Natural killer cell (primary cell): Measurements from ENCODE around the gene PNLIPRP2. TPM values are rescaled to one million over a fixed set of nuclear protein-coding genes. Genes with fewer than 3 reads are reported as not detected.

ENCODE experiments used
- ATAC-seq, 3 donors: fragments of 150-1000 bp in 2 of 3; fragments of 200-7000 bp in 1 of 3; cut with Tn5 transposase; 1 replicate in 1 of 3; 2 replicates in 2 of 3; pipeline ENCODE4 v1.10.0; 2021; ENCODE audit warnings: mild to moderate bottlenecking in 2 of 3, moderate library complexity in 2 of 3
- DNase-seq, 2 donors: peaks; one replicate each; pipeline versions ENCODE4 v3.0.0 to v3.0.0-alpha.2; 2013 to 2021; ENCODE audit warnings: mixed read lengths in 1 of 2
- H3K27ac ChIP-seq: one replicate; pipeline ENCODE4 v1.5.1; 2013; ENCODE audit warnings: mild to moderate bottlenecking, low read length
- H3K27me3 ChIP-seq: one replicate; pipeline ENCODE4 v1.6.1; 2013; ENCODE audit warnings: low read length; ENCODE audit not compliant: control insufficient read depth, insufficient read depth
- H3K36me3 ChIP-seq: one replicate; pipeline ENCODE4 v1.6.1; 2013; ENCODE audit warnings: low read length; ENCODE audit not compliant: control insufficient read depth, insufficient read depth
- H3K4me1 ChIP-seq: one replicate; pipeline ENCODE4 v1.6.1; 2013; ENCODE audit warnings: low read length; ENCODE audit not compliant: control insufficient read depth, insufficient read depth
- H3K4me3 ChIP-seq: one replicate; pipeline ENCODE4 v1.5.1; 2013; ENCODE audit warnings: low read length
- H3K9me3 ChIP-seq: one replicate; pipeline ENCODE4 v1.6.1; 2013; ENCODE audit warnings: low read length; ENCODE audit not compliant: control insufficient read depth, insufficient read depth
- H3K27ac Mint-ChIP-seq, 2 donors: one replicate each; pipeline ENCODE4 v1.8.0; 2022; ENCODE audit warnings: mild to moderate bottlenecking in 2 of 2, mixed read lengths in 2 of 2, moderate library complexity in 1 of 2
- H3K27me3 Mint-ChIP-seq, 2 donors: one replicate each; pipeline ENCODE4 v1.8.0; 2022; ENCODE audit warnings: low read depth in 2 of 2, mixed read lengths in 2 of 2
- H3K36me3 Mint-ChIP-seq: one replicate; pipeline ENCODE4 v1.8.0; 2022; ENCODE audit warnings: mixed read lengths
- H3K4me1 Mint-ChIP-seq, 2 donors: one replicate each; pipeline ENCODE4 v1.8.0; 2022; ENCODE audit warnings: mixed read lengths in 2 of 2
- H3K4me3 Mint-ChIP-seq: one replicate; pipeline ENCODE4 v1.8.0; 2022; ENCODE audit warnings: mild to moderate bottlenecking, moderate library complexity, mixed read lengths
- H3K9me3 Mint-ChIP-seq, 2 donors: one replicate each; pipeline ENCODE4 v1.8.0; 2022; ENCODE audit warnings: mixed read lengths in 2 of 2
- WGBS: methylation state at CpG from one replicate; pipeline ENCODE4 v1.1.7; 2013; ENCODE audit warnings: missing lambda C conversion rate; ENCODE audit not compliant: insufficient coverage; 5-methylcytosine and 5-hydroxymethylcytosine counted together
- intact Hi-C: fragments of 100-400 bp; cut with micrococcal nuclease; formaldehyde crosslinking; loops from one replicate; pipeline ENCODE4 v1.14.2; 2022
- total RNA-seq, 4 donors: library from RNA; stranded (reverse); fragments of 120-200 nt in 1 of 4; gene quantifications; one replicate each; pipeline versions ENCODE4 v1.2.3 to v1.2.4, GENCODE V29; 2013 to 2022
- TF ChIP-seq, protein P1 (sequence below): fragments of 200-600 bp; IDR thresholded peaks from one replicate; pipeline ENCODE4 v1.8.0; 2022; ENCODE audit warnings: antibody characterized with exemption

Gene PNLIPRP2
- total RNA-seq, 3 donors from 2014 or later (not counting 1 experiment from before 2014, with no cell fraction given), result not detected

DNA sequence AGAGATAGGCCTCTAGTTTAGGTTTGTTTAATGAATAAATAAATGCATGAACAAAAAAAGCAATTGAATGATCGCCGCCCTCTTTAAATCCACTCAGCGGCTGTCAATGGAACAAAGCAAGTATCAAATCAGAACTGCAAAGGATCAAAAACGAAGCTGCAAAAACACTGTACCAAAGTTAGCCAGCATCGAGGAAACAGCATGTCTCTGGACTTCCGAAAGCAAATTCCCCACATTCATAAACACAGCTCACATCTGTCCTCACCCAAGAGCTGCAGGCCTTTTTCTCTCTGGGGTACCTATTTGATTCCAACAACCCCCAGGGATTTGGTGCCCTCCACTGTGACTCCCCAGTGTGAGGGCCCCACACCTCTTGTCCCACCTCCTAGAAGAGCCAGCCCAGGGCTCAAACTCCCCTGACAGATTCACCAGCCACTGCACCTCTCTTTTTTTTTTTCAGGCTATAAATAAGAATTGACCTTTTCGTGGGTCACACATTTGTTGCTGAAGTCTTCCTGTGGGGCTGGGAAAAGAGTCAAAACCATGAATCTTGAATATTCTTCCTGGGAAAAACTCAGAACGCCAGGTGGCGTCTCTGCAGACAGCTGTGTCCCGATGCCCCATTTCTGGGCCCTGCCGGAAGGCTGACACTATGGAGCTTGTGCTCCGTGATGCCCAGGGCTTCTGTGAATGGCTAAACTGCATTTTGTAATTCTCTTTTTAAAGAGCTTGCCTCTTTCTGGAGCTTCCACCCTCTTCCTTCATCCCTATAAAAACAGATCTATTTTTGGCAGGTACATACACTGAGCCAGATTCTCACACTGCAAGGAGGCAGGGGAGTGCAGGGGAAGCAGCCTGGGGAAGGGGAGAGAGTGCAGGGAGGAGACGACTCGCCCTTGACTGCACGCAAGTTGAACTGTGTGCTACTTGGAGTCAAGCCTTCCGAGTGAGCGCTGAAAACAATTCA lies 69.9 kb downstream of the PNLIPRP2 start:
- peaks cover 0 to 3% of the 10 kb centered on the region in 2 donors for H3K27me3 Mint-ChIP-seq

DNA sequence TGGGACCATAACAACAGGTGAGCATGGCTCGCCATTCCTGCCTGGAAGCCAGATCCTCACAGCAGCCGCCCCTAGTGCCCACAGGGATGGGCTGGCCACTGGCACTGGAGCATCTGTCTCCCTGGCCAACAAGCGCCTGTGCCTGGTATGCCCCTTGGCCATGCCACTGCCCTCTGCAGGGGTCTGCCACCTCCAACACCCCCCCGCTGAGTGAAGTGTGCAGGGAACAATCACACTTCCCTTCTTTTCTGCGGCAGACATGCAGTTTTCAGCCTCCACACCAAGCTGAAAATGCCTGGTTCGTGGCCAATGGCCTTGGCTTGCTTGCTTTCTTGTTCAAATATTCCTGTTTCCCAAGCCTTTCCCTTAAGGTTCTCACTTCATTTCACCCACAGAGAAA lies 70.9 kb downstream of the PNLIPRP2 start:
- intact Hi-C loops, result no loop called here
- Histone ChIP-seq H3K9me3 (no peaks in the 10 kb centered on the region), H3K27ac (no peak overlapping the region), H3K36me3 (no peaks in the 10 kb centered on the region), H3K27me3 (no peaks in the 10 kb centered on the region), H3K4me1 (no peaks in the 10 kb centered on the region), H3K4me3 (no peak overlapping the region)
- Mint-ChIP-seq H3K27me3 (peaks cover 0 to 3% of the 10 kb centered on the region in 2 donors), H3K4me3 (no peak overlapping the region), H3K27ac (no peak overlapping the region), H3K9me3 (no peaks in the 10 kb centered on the region), H3K36me3 (no peaks in the 10 kb centered on the region), H3K4me1 (no peaks in the 10 kb centered on the region)
- ATAC-seq, result no peak
- WGBS, result 72% methylated on average over 6 of the region's 6 CpGs
- TF ChIP-seq, protein P1, sequence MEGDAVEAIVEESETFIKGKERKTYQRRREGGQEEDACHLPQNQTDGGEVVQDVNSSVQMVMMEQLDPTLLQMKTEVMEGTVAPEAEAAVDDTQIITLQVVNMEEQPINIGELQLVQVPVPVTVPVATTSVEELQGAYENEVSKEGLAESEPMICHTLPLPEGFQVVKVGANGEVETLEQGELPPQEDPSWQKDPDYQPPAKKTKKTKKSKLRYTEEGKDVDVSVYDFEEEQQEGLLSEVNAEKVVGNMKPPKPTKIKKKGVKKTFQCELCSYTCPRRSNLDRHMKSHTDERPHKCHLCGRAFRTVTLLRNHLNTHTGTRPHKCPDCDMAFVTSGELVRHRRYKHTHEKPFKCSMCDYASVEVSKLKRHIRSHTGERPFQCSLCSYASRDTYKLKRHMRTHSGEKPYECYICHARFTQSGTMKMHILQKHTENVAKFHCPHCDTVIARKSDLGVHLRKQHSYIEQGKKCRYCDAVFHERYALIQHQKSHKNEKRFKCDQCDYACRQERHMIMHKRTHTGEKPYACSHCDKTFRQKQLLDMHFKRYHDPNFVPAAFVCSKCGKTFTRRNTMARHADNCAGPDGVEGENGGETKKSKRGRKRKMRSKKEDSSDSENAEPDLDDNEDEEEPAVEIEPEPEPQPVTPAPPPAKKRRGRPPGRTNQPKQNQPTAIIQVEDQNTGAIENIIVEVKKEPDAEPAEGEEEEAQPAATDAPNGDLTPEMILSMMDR, result no peak
- DNase-seq, result no peak

More for the DNA sequence above, 69.9 kb downstream of the PNLIPRP2 start:
- DNase-seq (no peak), ATAC-seq (no peak)
- Histone ChIP-seq H3K4me1 (no peaks in the 10 kb centered on the region), H3K27me3 (no peaks in the 10 kb centered on the region), H3K36me3 (no peaks in the 10 kb centered on the region), H3K4me3 (no peak overlapping the region), H3K27ac (no peak overlapping the region), H3K9me3 (no peaks in the 10 kb centered on the region)
- Mint-ChIP-seq H3K27ac (no peak overlapping the region), H3K4me3 (no peak overlapping the region), H3K9me3 (no peaks in the 10 kb centered on the region), H3K4me1 (no peaks in the 10 kb centered on the region), H3K36me3 (no peaks in the 10 kb centered on the region)
- intact Hi-C loops, result no loop called here
- 83% methylated on average over 17 of the region's 17 CpGs for WGBS
- TF ChIP-seq, protein P1, result no peak

DNA sequence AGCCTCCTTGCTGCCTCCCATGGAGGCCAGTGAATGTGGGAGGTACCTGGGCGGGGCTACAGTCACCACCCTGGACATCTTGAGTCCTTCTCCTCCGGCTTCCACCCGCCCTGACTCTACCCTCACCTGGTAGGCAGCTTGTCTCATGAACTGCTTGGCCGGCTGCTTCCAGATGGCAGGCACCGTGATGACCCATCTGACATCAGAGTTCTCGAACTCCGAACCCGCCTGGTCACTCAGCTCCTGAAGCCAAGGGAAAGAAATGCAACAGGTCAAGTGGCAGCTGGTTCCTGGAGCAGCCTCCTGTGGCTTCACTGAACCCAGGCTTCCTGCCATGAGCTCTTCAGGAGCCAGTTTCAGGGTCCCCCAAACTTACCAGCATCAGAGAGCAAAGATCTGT lies 71.5 kb downstream of the PNLIPRP2 start:
- H3K36me3 Mint-ChIP-seq, result no peaks in the 10 kb centered on the region
- no peaks in the 10 kb centered on the region for H3K4me1 Mint-ChIP-seq
- H3K27ac Mint-ChIP-seq, result no peak overlapping the region
- Histone ChIP-seq H3K9me3 (no peaks in the 10 kb centered on the region), H3K4me1 (no peaks in the 10 kb centered on the region), H3K36me3 (no peaks in the 10 kb centered on the region), H3K27me3 (no peaks in the 10 kb centered on the region), H3K27ac (no peak overlapping the region), H3K4me3 (no peak overlapping the region)
- intact Hi-C loops, result no loop called here
- H3K9me3 Mint-ChIP-seq, result no peaks in the 10 kb centered on the region
- no peak for ATAC-seq
- no peak for DNase-seq
- 86% methylated on average over 8 of the region's 8 CpGs for WGBS
- TF ChIP-seq, protein P1, result no peak
- H3K4me3 Mint-ChIP-seq, result no peak overlapping the region
- peaks cover 0 to 6% of the 10 kb centered on the region in 2 donors for H3K27me3 Mint-ChIP-seq
